ENCODE data around the gene FGD4. TPM values are rescaled to one million over a fixed set of nuclear protein-coding genes. Genes with fewer than 3 reads are reported as not detected.

The FGD4 gene
- total and polyA plus RNA-seq, 2 of the 4 experiments (the other 2 are of a cell fraction): 2.1 to 8.8 TPM

DNA sequence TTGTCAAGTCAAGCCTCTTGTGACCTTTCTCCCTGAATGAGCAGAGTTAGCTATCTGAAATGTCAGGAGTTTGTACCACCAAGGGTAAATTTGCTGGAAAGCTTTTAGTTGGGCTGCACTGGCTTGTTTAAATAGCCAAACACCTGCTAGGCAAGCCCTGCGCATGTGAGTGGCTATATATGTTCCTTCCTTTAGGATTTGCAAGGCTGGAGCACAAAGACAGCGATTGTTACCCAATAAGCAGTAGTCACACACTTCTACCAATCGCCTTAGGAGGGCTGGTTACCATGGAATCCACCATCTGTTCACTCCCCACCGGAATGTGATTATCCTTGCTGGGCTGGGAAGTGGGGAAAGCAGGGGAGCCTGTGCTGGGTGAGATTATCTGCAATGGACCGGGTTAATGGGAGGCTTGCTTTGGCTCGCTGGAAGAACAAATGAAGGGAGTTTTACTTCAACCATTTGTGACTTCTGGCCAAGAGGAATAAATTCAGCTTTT is 102.5 kb downstream of the FGD4 start:
- Histone ChIP-seq H3K27ac (ENCODE audit: insufficient read depth, low read length) (no peak overlapping the region), H4K8ac (ENCODE audit: low read depth in 2 of 2, low read length in 2 of 2) (no peak overlapping the region), H3K18ac (ENCODE audit: low read depth, low read length) (no peak overlapping the region), H2BK120ac (ENCODE audit: low read depth, low read length) (peak overlapping the region; percentile 9; the same call in 1 of the 2 replicates), H2AFZ (replicated peaks; ENCODE audit: low read length, poor library complexity) (peak overlapping the region; percentile 15), H3K9me1 (ENCODE audit: insufficient read depth, low read length) (no peaks in the 10 kb centered on the region; the same call in 1 of the 2 replicates), H3K4me2 (ENCODE audit: low read depth, low read length) (peak overlapping the region; percentile 36; the same call in 1 of the 2 replicates), H3K9ac (ENCODE audit: low read depth, low read length) (no peak overlapping the region), H4K20me1 (ENCODE audit: insufficient read depth, low read length) (no peaks in the 10 kb centered on the region), H3K4ac (ENCODE audit: low read depth, low read length) (no peak overlapping the region), H3K23ac (ENCODE audit: low read depth, low read length) (no peak overlapping the region), H2BK20ac (ENCODE audit: low read depth, low read length) (no peak overlapping the region), H2BK15ac (ENCODE audit: low read depth, low read length) (no peak overlapping the region), H4K91ac (ENCODE audit: insufficient read depth, low read depth, low read length) (no peak overlapping the region), H4K5ac (ENCODE audit: low read depth, low read length) (no peak overlapping the region), H3K79me1 (ENCODE audit: low read depth in 1 of 2, low read length in 2 of 2) (no peaks in the 10 kb centered on the region), H3K4me1 (ENCODE audit: control insufficient read depth, insufficient read depth, low read length) (peaks cover 6% of the 10 kb centered on the region; the same call in 1 of the 2 replicates), H2AK5ac (ENCODE audit: low read depth, low read length) (no peak overlapping the region), H3K27me3 (ENCODE audit: control insufficient read depth, insufficient read depth, low read length) (no peaks in the 10 kb centered on the region), H2AK9ac (replicated peaks; ENCODE audit: low read depth, low read length, poor library complexity) (no peak overlapping the region), H3K9me3 (ENCODE audit: control insufficient read depth, insufficient read depth, low read length) (no peaks in the 10 kb centered on the region), H3K4me3 (ENCODE audit: insufficient read depth, low read depth, low read length) (no peak overlapping the region), H3K14ac (replicated peaks; ENCODE audit: low read depth, low read length) (no peak overlapping the region; the same call in 1 of the 2 replicates), H3K56ac (ENCODE audit: extremely low read depth, insufficient read depth, low read length) (no peak overlapping the region), H2BK5ac (ENCODE audit: low read depth, low read length, poor library complexity, severe bottlenecking) (no peak overlapping the region), H3K36me3 (ENCODE audit: control insufficient read depth, insufficient read depth, low read length) (no peaks in the 10 kb centered on the region)
- BruUV-seq (replicated peaks): no TSS peak
- WGBS, 2 experiments (ENCODE audit: extremely low coverage in 2 of 2, insufficient read length in 1 of 2): no CpG with 5 or more reads among the region's 6 CpGs
- DNase-seq (peak; percentile 81), ATAC-seq (ENCODE audit: low read depth) (peak; percentile 89)
- dilution Hi-C loops (cut with HindIII; ENCODE audit: low sequenced_read_pairs, unreplicated experiment): no loop called here
- TF ChIP-seq, protein P1, sequence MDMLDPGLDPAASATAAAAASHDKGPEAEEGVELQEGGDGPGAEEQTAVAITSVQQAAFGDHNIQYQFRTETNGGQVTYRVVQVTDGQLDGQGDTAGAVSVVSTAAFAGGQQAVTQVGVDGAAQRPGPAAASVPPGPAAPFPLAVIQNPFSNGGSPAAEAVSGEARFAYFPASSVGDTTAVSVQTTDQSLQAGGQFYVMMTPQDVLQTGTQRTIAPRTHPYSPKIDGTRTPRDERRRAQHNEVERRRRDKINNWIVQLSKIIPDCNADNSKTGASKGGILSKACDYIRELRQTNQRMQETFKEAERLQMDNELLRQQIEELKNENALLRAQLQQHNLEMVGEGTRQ (IDR thresholded peaks at IDR 0.05; ENCODE audit: low read depth, low read length): no peak
- peak; percentile 76 for TF ChIP-seq CEBPB (IDR thresholded peaks at IDR 0.05; ENCODE audit: low read depth, low read length)
- intact Hi-C loops (cut with micrococcal nuclease): no loop called here
- ChIA-PET CTCF (interaction anchor here (0.6 kb wide), 2 partner anchors 94 to 136 kb away, joined by 3 to 4 read pairs; no protein-coding TSS in a partner anchor), POLR2A (ENCODE audit: unreplicated experiment) (no interaction called here)
- in situ Hi-C loops (cut with MboI; ENCODE audit: low sequenced_read_pairs): no loop called here

Data from IMR-90 (cell line).